Brain microvascular endothelial cell (primary cell): ENCODE data around the gene XKR7.
A peak's percentile ranks its signal among the peaks of the same experiment; 100 is the strongest.

Experiments used
- DNase-seq: peaks from one replicate; pipeline ENCODE4 v3.0.0-alpha.2; 2020
- H3K27ac ChIP-seq: fragments of 250-450 bp; sonication (Bioruptor Pico); 2 replicates; pipeline ENCODE4 v1.5.1; 2020; ENCODE audit warnings: mild to moderate bottlenecking, moderate library complexity
- H3K27me3 ChIP-seq: fragments of 250-450 bp; sonication (Bioruptor Pico); replicated peaks from 2 replicates; pipeline ENCODE4 v1.5.1; 2020; ENCODE audit warnings: mild to moderate bottlenecking
- H3K36me3 ChIP-seq: fragments of 250-450 bp; sonication (Bioruptor Pico); replicated peaks from 2 replicates; pipeline ENCODE4 v1.5.1; 2020; ENCODE audit warnings: mild to moderate bottlenecking
- H3K4me3 ChIP-seq: 2 replicates; pipeline ENCODE4 v1.5.1; 2011; ENCODE audit warnings: low read depth, mild to moderate bottlenecking, control low read depth, low read length, moderate library complexity
- CTCF ChIP-seq: IDR thresholded peaks from 2 replicates; pipeline ENCODE4 v1.5.1; 2011; ENCODE audit warnings: low read depth, mild to moderate bottlenecking, moderate library complexity, low read length, control low read depth, inconsistent platforms; ENCODE audit errors: missing control alignments
- in situ Hi-C: cut with HindIII; loops from 2 replicates; pipeline ENCODE4 v1.10.0; 2017; ENCODE audit warnings: low sequenced_read_pairs, low pct_ligation_motif_present

Gene XKR7

GRCh38 chr20:31966991-31967655, 828 bp upstream of the XKR7 start:
- TF ChIP-seq CTCF: no peak
- in situ Hi-C loops: no loop called here
- no peak for DNase-seq
- Histone ChIP-seq H3K4me3 (no peak overlapping the region), H3K27ac (no peak overlapping the region), H3K27me3 (peaks cover 34% of the 10 kb centered on the region), H3K36me3 (no peaks in the 10 kb centered on the region)

GRCh38 chr20:31968291-31969126, 558 bp downstream of the XKR7 start:
- DNase-seq: peak; percentile 48
- no peak for TF ChIP-seq CTCF
- Histone ChIP-seq H3K27ac (no peak overlapping the region), H3K4me3 (peak overlapping the region; percentile 15), H3K36me3 (no peaks in the 10 kb centered on the region), H3K27me3 (peaks cover 29% of the 10 kb centered on the region)
- in situ Hi-C loops: no loop called here

- Histone ChIP-seq H3K27ac (no peak overlapping the region), H3K36me3 (no peaks in the 10 kb centered on the region), H3K4me3 (no peak overlapping the region), H3K27me3 (peaks cover 26% of the 10 kb centered on the region)
- in situ Hi-C loops: no loop called here
- DNase-seq: no peak
- TF ChIP-seq CTCF: no peak
Observed at GRCh38 chr20:31969991-31970390, 2.0 kb downstream of the XKR7 start.

- peak; percentile 11 for DNase-seq
- peaks cover 18% of the 10 kb centered on the region for H3K27me3 ChIP-seq
- in situ Hi-C loops: no loop called here
- no peaks in the 10 kb centered on the region for H3K36me3 ChIP-seq
- no peak overlapping the region for H3K4me3 ChIP-seq
- H3K27ac ChIP-seq: no peak overlapping the region
- TF ChIP-seq CTCF: no peak
Observed at GRCh38 chr20:31972471-31973021, 4.6 kb downstream of the XKR7 start.

- Histone ChIP-seq H3K4me3 (no peak overlapping the region), H3K36me3 (no peaks in the 10 kb centered on the region), H3K27me3 (peaks cover 16% of the 10 kb centered on the region), H3K27ac (no peak overlapping the region)
- TF ChIP-seq CTCF: no peak
- no peak for DNase-seq
- in situ Hi-C loops: no loop called here
Observed at GRCh38 chr20:31974296-31974695, 6.3 kb downstream of the XKR7 start.
